HepG2 (cell line): ENCODE measurements around the gene STK11. TPM values are rescaled to one million over a fixed set of nuclear protein-coding genes. Genes with fewer than 3 reads are reported as not detected.

ENCODE experiments used
- BATF2 ChIP-seq: sonication (generic); formaldehyde crosslinking; IDR thresholded peaks from 2 replicates; pipeline ENCODE4 v1.8.0; 2022; ENCODE audit warnings: mild to moderate bottlenecking, missing genetic modification reagents, moderate library complexity
- CHCHD3 ChIP-seq: sonication (generic); formaldehyde crosslinking; IDR thresholded peaks from 2 replicates; pipeline ENCODE4 v1.8.0; 2022; ENCODE audit warnings: mild to moderate bottlenecking, missing genetic modification reagents, moderate library complexity
- FOXO1 ChIP-seq: sonication (generic); formaldehyde crosslinking; IDR thresholded peaks from 2 replicates; pipeline ENCODE4 v1.4.0; 2020; ENCODE audit warnings: missing genetic modification reagents
- HOMEZ ChIP-seq: IDR thresholded peaks from 2 replicates; pipeline ENCODE4 v1.6.1; 2016; ENCODE audit warnings: low read depth
- HOXA3 ChIP-seq: sonication (generic); formaldehyde crosslinking; IDR thresholded peaks from 2 replicates; pipeline ENCODE4 v1.5.0; 2020; ENCODE audit warnings: missing genetic modification reagents
- LCORL ChIP-seq, 2 experiments: fragments of 450-650 bp in 1 of 2; sonication (generic) in 1 of 2; formaldehyde crosslinking in 1 of 2; IDR thresholded peaks; 2 replicates each; pipeline versions ENCODE4 v1.5.0 to v1.6.1; 2017 to 2020; ENCODE audit warnings: antibody characterized with exemption in 1 of 2, missing genetic modification reagents in 1 of 2
- MED1 ChIP-seq: sonication (generic); formaldehyde crosslinking; IDR thresholded peaks from 2 replicates; pipeline ENCODE4 v1.4.0; 2020; ENCODE audit warnings: missing genetic modification reagents
- NCOA2 ChIP-seq: sonication (generic); formaldehyde crosslinking; IDR thresholded peaks from 2 replicates; pipeline ENCODE4 v1.8.0; 2022; ENCODE audit warnings: inconsistent platforms
- RBM22 ChIP-seq: fragments of 200-400 bp; formaldehyde crosslinking; optimal IDR thresholded peaks from 2 replicates; pipeline ENCODE3; 2017; ENCODE audit warnings: mild to moderate bottlenecking, low read length, moderate library complexity
- TFE3 ChIP-seq: IDR thresholded peaks from 2 replicates; pipeline ENCODE4 v1.6.1; 2016
- ZBED4 ChIP-seq: sonication (generic); formaldehyde crosslinking; IDR thresholded peaks from 2 replicates; pipeline ENCODE4 v1.4.0; 2020; ENCODE audit warnings: missing genetic modification reagents, borderline replicate concordance
- ZFP90 ChIP-seq: sonication (generic); formaldehyde crosslinking; IDR thresholded peaks from 2 replicates; pipeline ENCODE4 v1.8.0; 2022; ENCODE audit warnings: missing genetic modification reagents, mild to moderate bottlenecking, inconsistent platforms, borderline replicate concordance
- ZNF235 ChIP-seq: sonication (generic); formaldehyde crosslinking; IDR thresholded peaks from 2 replicates; pipeline ENCODE4 v1.8.1; 2023; ENCODE audit warnings: mild to moderate bottlenecking, missing genetic modification reagents, borderline replicate concordance
- ZNF543 ChIP-seq: sonication (generic); formaldehyde crosslinking; IDR thresholded peaks from 2 replicates; pipeline ENCODE4 v1.4.0; 2020; ENCODE audit warnings: mild to moderate bottlenecking, missing genetic modification reagents
- ZNF609 ChIP-seq: sonication (generic); formaldehyde crosslinking; IDR thresholded peaks from 2 replicates; pipeline ENCODE4 v1.4.0; 2020; ENCODE audit warnings: mild to moderate bottlenecking, missing genetic modification reagents, borderline replicate concordance
- ZNF670 ChIP-seq: sonication (generic); formaldehyde crosslinking; IDR thresholded peaks from 2 replicates; pipeline ENCODE4 v1.8.0; 2022; ENCODE audit warnings: mild to moderate bottlenecking, missing genetic modification reagents, borderline replicate concordance
- polyA plus RNA-seq, 8 experiments: library from polyadenylated mRNA; depleted of rRNA in 3 of 8; stranded (reverse) in 7 of 8; unstranded in 1 of 8; fragments of >200 nt; fragmentation: Illumina TruSeq in 4 of 8; extraction: Trizol in 4 of 8; gene quantifications; 2 replicates each; pipeline versions ENCODE4 v1.2.1 to v1.2.3, GENCODE V29; 2011 to 2016; ENCODE audit warnings: low read depth in 4 of 8, missing spikeins in 1 of 8, mixed read lengths in 1 of 8; ENCODE audit not compliant: insufficient read depth in 1 of 8
- total RNA-seq, 5 experiments: library from RNA; depleted of rRNA; stranded (reverse); fragments of >200 nt; fragmentation: Illumina TruSeq; extraction: Trizol; gene quantifications; 2 replicates each; pipeline ENCODE4 v1.2.3, GENCODE V29; 2016; ENCODE audit warnings: low read depth in 1 of 5

The STK11 gene
- total and polyA plus RNA-seq, 2 of the 13 experiments (the other 11 are each of a cell fraction or from before 2014, with no cell fraction given) = 27.5 to 43.6 TPM

GRCh38 chr19:1254530-1255185 lies 49.1 kb downstream of the STK11 start (continued):
- TF ChIP-seq TFE3 (CRISPR knock-in tag) = peak; percentile 45; the same call in 1 of the 2 replicates
- TF ChIP-seq BATF2 = no peak
- TF ChIP-seq ZNF609 (CRISPR knock-in tag) = peak; percentile 77; the same call in 1 of the 2 replicates
- peak; percentile 63 for TF ChIP-seq NCOA2 (CRISPR knock-in tag)
- no peak for TF ChIP-seq LCORL (IDR thresholded peaks at IDR 0.05)
- TF ChIP-seq LCORL (CRISPR knock-in tag; IDR thresholded peaks at IDR 0.05) = peak; percentile 65
- 0 out of 2 replicates have a peak, but pooled peaks have one; percentile 10 for TF ChIP-seq ZNF235 (CRISPR knock-in tag)
- peak; percentile 85 for TF ChIP-seq RBM22
- TF ChIP-seq ZNF543 (CRISPR knock-in tag) = 0 out of 2 replicates have a peak, but pooled peaks have one; percentile 35
- no peak for TF ChIP-seq ZFP90
- TF ChIP-seq HOMEZ (CRISPR knock-in tag) = peak; percentile 70; the same call in 1 of the 2 replicates
- TF ChIP-seq ZNF670 (CRISPR knock-in tag) = 0 out of 2 replicates have a peak, but pooled peaks have one; percentile 16
- peak; percentile 59; the same call in 1 of the 2 replicates for TF ChIP-seq ZBED4 (CRISPR knock-in tag)
- TF ChIP-seq FOXO1 (CRISPR knock-in tag) = peak; percentile 80
- peak; percentile 35 for TF ChIP-seq HOXA3 (CRISPR knock-in tag)
- peak; percentile 91 for TF ChIP-seq MED1 (CRISPR knock-in tag)
- TF ChIP-seq CHCHD3 (CRISPR knock-in tag) = no peak
